ACC112 (cell line): ENCODE data around the gene PYGO1.
A peak's percentile ranks its signal among the peaks of the same experiment; 100 is the strongest.
"Not testable (repeated sequence)": the region's sequence is repeated elsewhere in the genome, so short reads cannot be mapped to it uniquely, and the experiment has no call there.

ENCODE experiments used
- H2AFZ ChIP-seq: fragments of 200-600 bp; sonication (generic); one replicate; pipeline ENCODE4 v1.6.0; 2017; ENCODE audit warnings: antibody characterized with exemption, low read length; ENCODE audit not compliant: unreplicated experiment
- H3K27ac ChIP-seq: fragments of 200-600 bp; sonication (generic); 2 replicates; pipeline ENCODE4 v1.5.1; 2014; ENCODE audit warnings: low read depth, mild to moderate bottlenecking, antibody characterized with exemption, low read length, moderate library complexity
- H3K27me3 ChIP-seq: fragments of 200-600 bp; sonication (generic); 2 replicates; pipeline ENCODE4 v1.6.1; 2014; ENCODE audit warnings: mild to moderate bottlenecking, antibody characterized with exemption, low read length, moderate library complexity, mixed read lengths; ENCODE audit not compliant: insufficient read depth
- H3K36me3 ChIP-seq: fragments of 200-600 bp; sonication (generic); 2 replicates; pipeline ENCODE4 v1.6.1; 2016; ENCODE audit warnings: mild to moderate bottlenecking, antibody characterized with exemption, low read length, moderate library complexity, mixed read lengths; ENCODE audit not compliant: insufficient read depth
- H3K4me1 ChIP-seq: fragments of 200-600 bp; sonication (generic); one replicate; pipeline ENCODE4 v1.6.1; 2016; ENCODE audit warnings: low read length, mixed read lengths; ENCODE audit not compliant: insufficient read depth, unreplicated experiment, control insufficient read depth
- H3K4me3 ChIP-seq: fragments of 200-600 bp; sonication (generic); 2 replicates; pipeline ENCODE4 v1.5.1; 2014; ENCODE audit warnings: mild to moderate bottlenecking, low read depth, low read length
- H3K79me2 ChIP-seq: fragments of 200-600 bp; sonication (generic); one replicate; pipeline ENCODE4 v1.6.0; 2016; ENCODE audit warnings: low read length; ENCODE audit not compliant: control insufficient read depth, unreplicated experiment, insufficient read depth

The PYGO1 gene

GRCh38 chr15:55606214-55606613, 18.1 kb upstream of the PYGO1 start:
- Histone ChIP-seq H3K27me3 (no peaks in the 10 kb centered on the region), H3K27ac (no peak overlapping the region), H2AFZ (no peak overlapping the region), H3K79me2 (no peaks in the 10 kb centered on the region), H3K4me3 (no peak overlapping the region), H3K36me3 (no peaks in the 10 kb centered on the region), H3K4me1 (no peaks in the 10 kb centered on the region)

GRCh38 chr15:55601374-55601773, 13.2 kb upstream of the PYGO1 start:
- Histone ChIP-seq H3K79me2 (no peaks in the 10 kb centered on the region), H3K27ac (no peak overlapping the region), H3K4me1 (no peaks in the 10 kb centered on the region), H3K27me3 (no peaks in the 10 kb centered on the region), H2AFZ (no peak overlapping the region), H3K4me3 (no peak overlapping the region), H3K36me3 (no peaks in the 10 kb centered on the region)

GRCh38 chr15:55599439-55599838, 11.3 kb upstream of the PYGO1 start:
- Histone ChIP-seq H3K27me3 (no peaks in the 10 kb centered on the region), H3K27ac (no peak overlapping the region), H3K79me2 (no peaks in the 10 kb centered on the region), H3K4me3 (no peak overlapping the region), H3K36me3 (no peaks in the 10 kb centered on the region), H3K4me1 (no peaks in the 10 kb centered on the region), H2AFZ (no peak overlapping the region)

GRCh38 chr15:55593019-55593418, 4.9 kb upstream of the PYGO1 start:
- H2AFZ ChIP-seq, H3K27ac ChIP-seq, H3K27me3 ChIP-seq, H3K4me1 ChIP-seq, H3K79me2 ChIP-seq, H3K36me3 ChIP-seq, H3K4me3 ChIP-seq: not testable (repeated sequence)

- Histone ChIP-seq H3K4me3 (no peak overlapping the region), H3K4me1 (peaks cover 11% of the 10 kb centered on the region), H2AFZ (no peak overlapping the region), H3K79me2 (peaks cover 14% of the 10 kb centered on the region), H3K27ac (no peak overlapping the region), H3K36me3 (no peaks in the 10 kb centered on the region), H3K27me3 (no peaks in the 10 kb centered on the region)
These were observed 2.6 kb upstream of the PYGO1 start for GRCh38 chr15:55590788-55591187.

GRCh38 chr15:55589287-55589686, 1.1 kb upstream of the PYGO1 start:
- peaks cover 15% of the 10 kb centered on the region for H3K4me1 ChIP-seq
- H3K27me3 ChIP-seq, result no peaks in the 10 kb centered on the region
- H3K79me2 ChIP-seq, result peaks cover 23% of the 10 kb centered on the region
- peak overlapping the region; percentile 99 for H3K4me3 ChIP-seq
- H3K27ac ChIP-seq, result no peak overlapping the region
- no peaks in the 10 kb centered on the region for H3K36me3 ChIP-seq
- no peak overlapping the region for H2AFZ ChIP-seq

GRCh38 chr15:55588815-55589115, 620 bp upstream of the PYGO1 start:
- H3K27me3 ChIP-seq, result no peaks in the 10 kb centered on the region
- H3K79me2 ChIP-seq, result peaks cover 25% of the 10 kb centered on the region
- H2AFZ ChIP-seq, result peak overlapping the region; percentile 87
- H3K4me3 ChIP-seq, result peak overlapping the region; percentile 99
- no peaks in the 10 kb centered on the region for H3K36me3 ChIP-seq
- H3K4me1 ChIP-seq, result peaks cover 15% of the 10 kb centered on the region
- H3K27ac ChIP-seq, result 0 out of 2 replicates have a peak overlapping the region, but pooled peaks have one; percentile 10

GRCh38 chr15:55587321-55588069, 650 bp downstream of the PYGO1 start:
- no peak overlapping the region for H3K27ac ChIP-seq
- peaks cover 26% of the 10 kb centered on the region for H3K79me2 ChIP-seq
- H3K27me3 ChIP-seq, result no peaks in the 10 kb centered on the region
- no peaks in the 10 kb centered on the region for H3K36me3 ChIP-seq
- peaks cover 15% of the 10 kb centered on the region for H3K4me1 ChIP-seq
- peak overlapping the region; percentile 95 for H2AFZ ChIP-seq
- H3K4me3 ChIP-seq, result peak overlapping the region; percentile 99

- Histone ChIP-seq H3K27me3 (no peaks in the 10 kb centered on the region), H3K79me2 (peaks cover 28% of the 10 kb centered on the region), H3K4me1 (peaks cover 15% of the 10 kb centered on the region), H3K4me3 (peak overlapping the region; percentile 99), H3K36me3 (no peaks in the 10 kb centered on the region), H2AFZ (peak overlapping the region; percentile 95), H3K27ac (no peak overlapping the region)
These were observed 1.3 kb downstream of the PYGO1 start for GRCh38 chr15:55586808-55587207.

GRCh38 chr15:55576943-55577342, 11.2 kb downstream of the PYGO1 start:
- Histone ChIP-seq H3K27ac (no peak overlapping the region), H3K27me3 (no peaks in the 10 kb centered on the region), H3K79me2 (no peaks in the 10 kb centered on the region), H3K36me3 (no peaks in the 10 kb centered on the region), H3K4me3 (no peak overlapping the region), H2AFZ (no peak overlapping the region), H3K4me1 (no peaks in the 10 kb centered on the region)

GRCh38 chr15:55574096-55574495, 14.0 kb downstream of the PYGO1 start:
- Histone ChIP-seq H2AFZ (no peak overlapping the region), H3K27me3 (no peaks in the 10 kb centered on the region), H3K79me2 (no peaks in the 10 kb centered on the region), H3K4me3 (no peak overlapping the region), H3K4me1 (no peaks in the 10 kb centered on the region), H3K36me3 (peaks cover 6% of the 10 kb centered on the region), H3K27ac (no peak overlapping the region)
